ENCODE data around the gene ARID2. TPM values are rescaled to one million over a fixed set of nuclear protein-coding genes. Genes with fewer than 3 reads are reported as not detected.

ARID2 gene
- total and polyA plus RNA-seq, 2 experiments from 2014 or later, result 26.5 to 54.9 TPM

DNA sequence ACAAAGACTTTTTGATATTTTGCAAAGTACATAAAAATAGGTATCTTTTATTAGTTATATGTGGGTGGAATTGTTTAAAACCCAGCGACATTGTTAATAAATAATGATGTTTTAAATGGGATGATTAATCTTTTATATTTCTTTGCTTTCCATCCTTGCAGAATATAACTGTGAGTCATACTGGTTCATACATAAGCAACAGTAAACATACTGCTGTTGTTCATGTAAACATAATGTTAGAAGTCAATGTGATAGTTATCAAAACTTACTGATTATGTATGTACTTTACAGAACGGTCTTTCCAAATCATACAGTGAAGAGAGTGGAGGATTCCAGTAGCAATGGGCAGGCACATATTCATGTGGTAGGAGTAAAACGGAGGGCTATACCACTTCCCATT lies 119.8 kb downstream of the ARID2 start:
- Histone ChIP-seq H3K9me2 (ENCODE audit: insufficient read depth) (no peaks in the 10 kb centered on the region), H3K79me2 (replicated peaks; ENCODE audit: insufficient read depth) (no peaks in the 10 kb centered on the region), H2AFZ (no peak overlapping the region), H3K4me3 (no peak overlapping the region), H3F3A (replicated peaks; ENCODE audit: low read depth) (no peaks in the 10 kb centered on the region), H3K27ac (ENCODE audit: low read depth) (no peak overlapping the region), H3K4me2 (no peak overlapping the region), H4K20me1 (replicated peaks; ENCODE audit: insufficient read depth) (peaks cover 1% of the 10 kb centered on the region), H3K27me3 (ENCODE audit: insufficient read depth) (no peaks in the 10 kb centered on the region), H3K4me1 (ENCODE audit: insufficient read depth) (no peaks in the 10 kb centered on the region), H3K36me3 (ENCODE audit: insufficient read depth) (peaks cover 23% of the 10 kb centered on the region)
- H3K4me3 Mint-ChIP-seq, result no peak overlapping the region
- H3K9me3 Mint-ChIP-seq, result no peaks in the 10 kb centered on the region
- H3K36me3 Mint-ChIP-seq (ENCODE audit: low read depth), result peaks cover 41% of the 10 kb centered on the region
- no peak for ATAC-seq
- no peaks in the 10 kb centered on the region for H3K4me1 Mint-ChIP-seq
- DNase-seq (ENCODE audit: low spot score), result no peak
- peaks cover 4% of the 10 kb centered on the region for H3K27me3 Mint-ChIP-seq (ENCODE audit: insufficient read depth, low read depth, poor library complexity)
- no peak for TF ChIP-seq EZH2phosphoT487 (IDR thresholded peaks at IDR 0.05; ENCODE audit: unreplicated experiment)
- TF ChIP-seq JUNB (IDR thresholded peaks at IDR 0.05; ENCODE audit: unreplicated experiment), result no peak
- TF ChIP-seq, protein P1, sequence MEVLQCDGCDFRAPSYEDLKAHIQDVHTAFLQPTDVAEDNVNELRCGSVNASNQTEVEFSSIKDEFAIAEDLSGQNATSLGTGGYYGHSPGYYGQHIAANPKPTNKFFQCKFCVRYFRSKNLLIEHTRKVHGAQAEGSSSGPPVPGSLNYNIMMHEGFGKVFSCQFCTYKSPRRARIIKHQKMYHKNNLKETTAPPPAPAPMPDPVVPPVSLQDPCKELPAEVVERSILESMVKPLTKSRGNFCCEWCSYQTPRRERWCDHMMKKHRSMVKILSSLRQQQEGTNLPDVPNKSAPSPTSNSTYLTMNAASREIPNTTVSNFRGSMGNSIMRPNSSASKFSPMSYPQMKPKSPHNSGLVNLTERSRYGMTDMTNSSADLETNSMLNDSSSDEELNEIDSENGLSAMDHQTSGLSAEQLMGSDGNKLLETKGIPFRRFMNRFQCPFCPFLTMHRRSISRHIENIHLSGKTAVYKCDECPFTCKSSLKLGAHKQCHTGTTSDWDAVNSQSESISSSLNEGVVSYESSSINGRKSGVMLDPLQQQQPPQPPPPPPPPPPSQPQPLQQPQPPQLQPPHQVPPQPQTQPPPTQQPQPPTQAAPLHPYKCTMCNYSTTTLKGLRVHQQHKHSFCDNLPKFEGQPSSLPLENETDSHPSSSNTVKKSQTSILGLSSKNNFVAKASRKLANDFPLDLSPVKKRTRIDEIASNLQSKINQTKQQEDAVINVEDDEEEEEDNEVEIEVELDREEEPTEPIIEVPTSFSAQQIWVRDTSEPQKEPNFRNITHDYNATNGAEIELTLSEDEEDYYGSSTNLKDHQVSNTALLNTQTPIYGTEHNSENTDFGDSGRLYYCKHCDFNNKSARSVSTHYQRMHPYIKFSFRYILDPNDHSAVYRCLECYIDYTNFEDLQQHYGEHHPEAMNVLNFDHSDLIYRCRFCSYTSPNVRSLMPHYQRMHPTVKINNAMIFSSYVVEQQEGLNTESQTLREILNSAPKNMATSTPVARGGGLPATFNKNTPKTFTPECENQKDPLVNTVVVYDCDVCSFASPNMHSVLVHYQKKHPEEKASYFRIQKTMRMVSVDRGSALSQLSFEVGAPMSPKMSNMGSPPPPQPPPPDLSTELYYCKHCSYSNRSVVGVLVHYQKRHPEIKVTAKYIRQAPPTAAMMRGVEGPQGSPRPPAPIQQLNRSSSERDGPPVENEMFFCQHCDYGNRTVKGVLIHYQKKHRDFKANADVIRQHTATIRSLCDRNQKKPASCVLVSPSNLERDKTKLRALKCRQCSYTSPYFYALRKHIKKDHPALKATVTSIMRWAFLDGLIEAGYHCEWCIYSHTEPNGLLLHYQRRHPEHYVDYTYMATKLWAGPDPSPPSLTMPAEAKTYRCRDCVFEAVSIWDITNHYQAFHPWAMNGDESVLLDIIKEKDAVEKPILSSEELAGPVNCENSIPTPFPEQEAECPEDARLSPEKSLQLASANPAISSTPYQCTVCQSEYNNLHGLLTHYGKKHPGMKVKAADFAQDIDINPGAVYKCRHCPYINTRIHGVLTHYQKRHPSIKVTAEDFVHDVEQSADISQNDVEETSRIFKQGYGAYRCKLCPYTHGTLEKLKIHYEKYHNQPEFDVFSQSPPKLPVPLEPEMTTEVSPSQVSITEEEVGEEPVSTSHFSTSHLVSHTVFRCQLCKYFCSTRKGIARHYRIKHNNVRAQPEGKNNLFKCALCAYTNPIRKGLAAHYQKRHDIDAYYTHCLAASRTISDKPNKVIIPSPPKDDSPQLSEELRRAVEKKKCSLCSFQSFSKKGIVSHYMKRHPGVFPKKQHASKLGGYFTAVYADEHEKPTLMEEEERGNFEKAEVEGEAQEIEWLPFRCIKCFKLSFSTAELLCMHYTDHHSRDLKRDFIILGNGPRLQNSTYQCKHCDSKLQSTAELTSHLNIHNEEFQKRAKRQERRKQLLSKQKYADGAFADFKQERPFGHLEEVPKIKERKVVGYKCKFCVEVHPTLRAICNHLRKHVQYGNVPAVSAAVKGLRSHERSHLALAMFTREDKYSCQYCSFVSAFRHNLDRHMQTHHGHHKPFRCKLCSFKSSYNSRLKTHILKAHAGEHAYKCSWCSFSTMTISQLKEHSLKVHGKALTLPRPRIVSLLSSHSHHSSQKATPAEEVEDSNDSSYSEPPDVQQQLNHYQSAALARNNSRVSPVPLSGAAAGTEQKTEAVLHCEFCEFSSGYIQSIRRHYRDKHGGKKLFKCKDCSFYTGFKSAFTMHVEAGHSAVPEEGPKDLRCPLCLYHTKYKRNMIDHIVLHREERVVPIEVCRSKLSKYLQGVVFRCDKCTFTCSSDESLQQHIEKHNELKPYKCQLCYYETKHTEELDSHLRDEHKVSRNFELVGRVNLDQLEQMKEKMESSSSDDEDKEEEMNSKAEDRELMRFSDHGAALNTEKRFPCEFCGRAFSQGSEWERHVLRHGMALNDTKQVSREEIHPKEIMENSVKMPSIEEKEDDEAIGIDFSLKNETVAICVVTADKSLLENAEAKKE (CRISPR knock-in tag; IDR thresholded peaks at IDR 0.05), result no peak
- TF ChIP-seq POLR2AphosphoS5 (IDR thresholded peaks at IDR 0.05; ENCODE audit: low read depth), result no peak
- no peak overlapping the region for H3K27ac Mint-ChIP-seq

DNA sequence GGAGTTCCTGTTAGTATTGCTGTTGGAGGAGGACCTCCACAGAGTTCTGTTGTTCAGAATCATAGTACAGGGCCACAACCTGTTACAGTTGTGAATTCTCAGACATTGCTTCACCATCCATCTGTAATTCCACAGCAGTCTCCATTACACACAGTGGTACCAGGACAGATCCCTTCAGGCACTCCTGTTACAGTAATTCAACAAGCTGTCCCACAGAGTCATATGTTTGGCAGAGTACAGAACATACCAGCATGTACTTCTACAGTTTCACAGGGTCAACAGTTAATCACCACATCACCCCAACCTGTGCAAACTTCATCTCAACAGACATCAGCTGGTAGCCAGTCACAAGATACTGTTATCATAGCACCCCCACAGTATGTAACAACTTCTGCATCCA lies 120.8 kb downstream of the ARID2 start:
- Mint-ChIP-seq H3K27ac (no peak overlapping the region), H3K4me3 (no peak overlapping the region), H3K4me1 (no peaks in the 10 kb centered on the region), H3K9me3 (no peaks in the 10 kb centered on the region), H3K36me3 (ENCODE audit: low read depth) (peaks cover 41% of the 10 kb centered on the region), H3K27me3 (ENCODE audit: insufficient read depth, low read depth, poor library complexity) (peaks cover 4% of the 10 kb centered on the region)
- H3K4me1 ChIP-seq (ENCODE audit: insufficient read depth), result no peaks in the 10 kb centered on the region
- H3F3A ChIP-seq (replicated peaks; ENCODE audit: low read depth), result no peaks in the 10 kb centered on the region
- no peaks in the 10 kb centered on the region for H3K9me2 ChIP-seq (ENCODE audit: insufficient read depth)
- H3K4me3 ChIP-seq, result no peak overlapping the region
- no peak overlapping the region for H3K27ac ChIP-seq (ENCODE audit: low read depth)
- no peak overlapping the region for H3K4me2 ChIP-seq
- H3K36me3 ChIP-seq (ENCODE audit: insufficient read depth), result peaks cover 23% of the 10 kb centered on the region
- peaks cover 3% of the 10 kb centered on the region for H4K20me1 ChIP-seq (replicated peaks; ENCODE audit: insufficient read depth)
- no peak for DNase-seq (ENCODE audit: low spot score)
- no peak for ATAC-seq
- H2AFZ ChIP-seq, result no peak overlapping the region
- H3K27me3 ChIP-seq (ENCODE audit: insufficient read depth), result no peaks in the 10 kb centered on the region
- no peaks in the 10 kb centered on the region for H3K79me2 ChIP-seq (replicated peaks; ENCODE audit: insufficient read depth)
- TF ChIP-seq NANOG (IDR thresholded peaks at IDR 0.05; ENCODE audit: borderline replicate concordance) (no peak), ZNF331 (CRISPR knock-in tag; IDR thresholded peaks at IDR 0.05; ENCODE audit: low read depth) (no peak)
- TF ChIP-seq, protein P1 (CRISPR knock-in tag; IDR thresholded peaks at IDR 0.05), result no peak
